GM12878 (cell line): ENCODE results near the gene PSAT1. TPM values are rescaled to one million over a fixed set of nuclear protein-coding genes. Genes with fewer than 3 reads are reported as not detected.

Experiments used
- ATF2 ChIP-seq: IDR thresholded peaks from 2 replicates; pipeline ENCODE4 v1.6.1; 2012; ENCODE audit warnings: low read length, inconsistent platforms
- CHD1 ChIP-seq: IDR thresholded peaks from 2 replicates; pipeline ENCODE4 v1.6.1; 2012; ENCODE audit warnings: low read depth, low read length, improper control_type of control experiment
- CUX1 ChIP-seq: IDR thresholded peaks from 2 replicates; pipeline ENCODE4 v1.6.1; 2012; ENCODE audit warnings: improper control_type of control experiment, low read depth, low read length; ENCODE audit not compliant: insufficient replicate concordance
- MTA3 ChIP-seq: IDR thresholded peaks from 2 replicates; pipeline ENCODE4 v1.6.1; 2012; ENCODE audit warnings: low read length, inconsistent platforms, borderline replicate concordance
- NKRF ChIP-seq: fragments of 450-650 bp; conservative IDR thresholded peaks from 2 replicates; pipeline ENCODE4 v1.6.1; 2017; ENCODE audit warnings: mild to moderate bottlenecking, moderate library complexity
- SKIL ChIP-seq: fragments of 450-650 bp; IDR thresholded peaks from 2 replicates; pipeline ENCODE4 v1.6.1; 2017; ENCODE audit warnings: mild to moderate bottlenecking, low read depth, inconsistent platforms; ENCODE audit not compliant: poor library complexity, severe bottlenecking
- TARDBP ChIP-seq: IDR thresholded peaks from 2 replicates; pipeline ENCODE4 v1.6.1; 2016; ENCODE audit warnings: borderline replicate concordance
- polyA plus RNA-seq, 11 experiments: library from polyadenylated mRNA; depleted of rRNA in 4 of 11; unstranded in 6 of 11; stranded (reverse) in 5 of 11; fragments of >200 nt; fragmentation: Nextera tagmentation in 4 of 11; fragmentation: Illumina TruSeq in 1 of 11; extraction: Ambion mirVana in 4 of 11; extraction: Trizol in 1 of 11; gene quantifications; 1 replicate in 1 of 11; 2 replicates in 10 of 11; pipeline versions ENCODE4 v1.2.1 to v1.2.3, GENCODE V29; 2011 to 2016; ENCODE audit warnings: inconsistent platforms in 2 of 11, missing spikeins in 2 of 11, low read depth in 1 of 11
- total RNA-seq, 4 experiments: library from RNA; depleted of rRNA in 3 of 4; stranded (reverse); fragments of >200 nt in 3 of 4; fragmentation: Illumina TruSeq in 1 of 4; extraction: Trizol in 1 of 4; gene quantifications; 2 replicates each; pipeline versions ENCODE4 v1.2.1 to v1.2.3, GENCODE V29; 2013 to 2021

Gene PSAT1
- total and polyA plus RNA-seq, 10 of the 15 experiments (the other 5 are each of a cell fraction or from before 2014, with no cell fraction given), result 35.1 to 126 (median 51.9) TPM

GRCh38 chr9:78307360-78307759 is 10.4 kb downstream of the PSAT1 start (continued):
- no peak for TF ChIP-seq CUX1
- TF ChIP-seq ATF2, result no peak
- TF ChIP-seq CHD1, result no peak
- no peak for TF ChIP-seq TARDBP
- no peak for TF ChIP-seq MTA3
- no peak for TF ChIP-seq SKIL
- TF ChIP-seq NKRF, result no peak
